ENCODE results near the gene AGTRAP.

The AGTRAP gene

GRCh38 chr1:11731691-11732283 lies 4.1 kb upstream of the AGTRAP start:
- Histone ChIP-seq H3K4me1 (ENCODE audit: low read length) (peaks cover 3% of the 10 kb centered on the region; the same call in 1 of the 2 replicates), H3K27ac (ENCODE audit: low read length) (no peak overlapping the region), H3K4me3 (ENCODE audit: low read length) (no peak overlapping the region), H3K79me2 (ENCODE audit: low read length) (no peaks in the 10 kb centered on the region), H3K9ac (ENCODE audit: low read length) (no peak overlapping the region), H4K20me1 (ENCODE audit: insufficient read depth, low read length) (no peaks in the 10 kb centered on the region), H3K27me3 (ENCODE audit: low read depth, low read length) (no peaks in the 10 kb centered on the region), H3K36me3 (replicated peaks; ENCODE audit: low read depth, low read length) (no peaks in the 10 kb centered on the region), H2AFZ (ENCODE audit: low read depth, low read length) (no peak overlapping the region), H3K9me3 (ENCODE audit: insufficient read depth, low read length) (no peaks in the 10 kb centered on the region), H3K4me2 (ENCODE audit: low read length) (no peak overlapping the region)
- TF ChIP-seq EZH2phosphoT487 (IDR thresholded peaks at IDR 0.05; ENCODE audit: low read depth) = no peak
- no peak for TF ChIP-seq CTCF (IDR thresholded peaks at IDR 0.05; ENCODE audit: low read depth, low read length)

- no peak overlapping the region for H3K27ac ChIP-seq (ENCODE audit: low read length)
- no peaks in the 10 kb centered on the region for H3K9me3 ChIP-seq (ENCODE audit: insufficient read depth, low read length)
- H4K20me1 ChIP-seq (ENCODE audit: insufficient read depth, low read length) = no peaks in the 10 kb centered on the region
- no peaks in the 10 kb centered on the region for H3K36me3 ChIP-seq (replicated peaks; ENCODE audit: low read depth, low read length)
- no peak overlapping the region for H2AFZ ChIP-seq (ENCODE audit: low read depth, low read length)
- no peak overlapping the region for H3K4me2 ChIP-seq (ENCODE audit: low read length)
- H3K79me2 ChIP-seq (ENCODE audit: low read length) = no peaks in the 10 kb centered on the region
- no peaks in the 10 kb centered on the region for H3K27me3 ChIP-seq (ENCODE audit: low read depth, low read length)
- no peak overlapping the region for H3K4me3 ChIP-seq (ENCODE audit: low read length)
- no peak overlapping the region for H3K9ac ChIP-seq (ENCODE audit: low read length)
- peaks cover 10% of the 10 kb centered on the region for H3K4me1 ChIP-seq (ENCODE audit: low read length)
- TF ChIP-seq CTCF (IDR thresholded peaks at IDR 0.05; ENCODE audit: low read depth, low read length) (no peak), EZH2phosphoT487 (IDR thresholded peaks at IDR 0.05; ENCODE audit: low read depth) (no peak)
These were observed 2.6 kb upstream of the AGTRAP start for GRCh38 chr1:11733306-11733705.

- Histone ChIP-seq H3K27ac (ENCODE audit: low read length) (no peak overlapping the region), H3K4me3 (ENCODE audit: low read length) (peak overlapping the region; percentile 97), H3K4me2 (ENCODE audit: low read length) (peak overlapping the region; percentile 94), H3K9me3 (ENCODE audit: insufficient read depth, low read length) (no peaks in the 10 kb centered on the region), H3K79me2 (ENCODE audit: low read length) (no peaks in the 10 kb centered on the region), H3K36me3 (replicated peaks; ENCODE audit: low read depth, low read length) (no peaks in the 10 kb centered on the region), H3K27me3 (ENCODE audit: low read depth, low read length) (no peaks in the 10 kb centered on the region), H4K20me1 (ENCODE audit: insufficient read depth, low read length) (no peaks in the 10 kb centered on the region), H3K9ac (ENCODE audit: low read length) (no peak overlapping the region), H2AFZ (ENCODE audit: low read depth, low read length) (peak overlapping the region; percentile 86), H3K4me1 (ENCODE audit: low read length) (peaks cover 10% of the 10 kb centered on the region)
- no peak for TF ChIP-seq EZH2phosphoT487 (IDR thresholded peaks at IDR 0.05; ENCODE audit: low read depth)
- no peak for TF ChIP-seq CTCF (IDR thresholded peaks at IDR 0.05; ENCODE audit: low read depth, low read length)
These were observed 444 bp upstream of the AGTRAP start for GRCh38 chr1:11735531-11735853.

- Histone ChIP-seq H4K20me1 (ENCODE audit: insufficient read depth, low read length) (no peaks in the 10 kb centered on the region), H3K27me3 (ENCODE audit: low read depth, low read length) (no peaks in the 10 kb centered on the region), H3K4me2 (ENCODE audit: low read length) (peak overlapping the region; percentile 94), H3K27ac (ENCODE audit: low read length) (no peak overlapping the region), H3K4me1 (ENCODE audit: low read length) (peaks cover 10% of the 10 kb centered on the region), H3K9me3 (ENCODE audit: insufficient read depth, low read length) (no peaks in the 10 kb centered on the region), H2AFZ (ENCODE audit: low read depth, low read length) (peak overlapping the region; percentile 83), H3K79me2 (ENCODE audit: low read length) (no peaks in the 10 kb centered on the region), H3K36me3 (replicated peaks; ENCODE audit: low read depth, low read length) (no peaks in the 10 kb centered on the region), H3K9ac (ENCODE audit: low read length) (peak overlapping the region; percentile 86), H3K4me3 (ENCODE audit: low read length) (peak overlapping the region; percentile 97)
- TF ChIP-seq EZH2phosphoT487 (IDR thresholded peaks at IDR 0.05; ENCODE audit: low read depth) = no peak
- no peak for TF ChIP-seq CTCF (IDR thresholded peaks at IDR 0.05; ENCODE audit: low read depth, low read length)
These were observed 1.1 kb downstream of the AGTRAP start for GRCh38 chr1:11736746-11737639.

Measured in OCI-LY3 (cell line).